ENCODE data around the gene PATZ1.

DNA sequence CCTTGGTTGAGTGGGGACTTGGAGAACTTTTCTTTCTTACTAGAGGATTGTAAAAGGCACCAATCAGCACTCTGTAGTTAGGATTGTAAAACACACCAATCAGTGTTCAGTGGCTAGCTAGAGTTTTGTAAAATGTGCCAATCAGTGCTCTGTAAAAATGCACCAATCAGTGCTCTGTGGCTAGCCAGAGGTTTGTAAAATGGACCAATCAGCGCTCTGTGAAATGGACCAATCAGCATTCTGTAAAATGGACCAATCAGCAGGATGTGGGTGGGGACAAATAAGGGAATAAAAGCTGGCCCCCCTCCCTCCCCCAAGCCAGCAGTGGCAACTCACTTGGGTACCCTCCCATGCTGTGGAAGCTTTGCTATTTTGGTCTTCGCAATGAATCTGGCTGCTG, 47.7 kb upstream of the PATZ1 start:
- TF ChIP-seq, protein P1, sequence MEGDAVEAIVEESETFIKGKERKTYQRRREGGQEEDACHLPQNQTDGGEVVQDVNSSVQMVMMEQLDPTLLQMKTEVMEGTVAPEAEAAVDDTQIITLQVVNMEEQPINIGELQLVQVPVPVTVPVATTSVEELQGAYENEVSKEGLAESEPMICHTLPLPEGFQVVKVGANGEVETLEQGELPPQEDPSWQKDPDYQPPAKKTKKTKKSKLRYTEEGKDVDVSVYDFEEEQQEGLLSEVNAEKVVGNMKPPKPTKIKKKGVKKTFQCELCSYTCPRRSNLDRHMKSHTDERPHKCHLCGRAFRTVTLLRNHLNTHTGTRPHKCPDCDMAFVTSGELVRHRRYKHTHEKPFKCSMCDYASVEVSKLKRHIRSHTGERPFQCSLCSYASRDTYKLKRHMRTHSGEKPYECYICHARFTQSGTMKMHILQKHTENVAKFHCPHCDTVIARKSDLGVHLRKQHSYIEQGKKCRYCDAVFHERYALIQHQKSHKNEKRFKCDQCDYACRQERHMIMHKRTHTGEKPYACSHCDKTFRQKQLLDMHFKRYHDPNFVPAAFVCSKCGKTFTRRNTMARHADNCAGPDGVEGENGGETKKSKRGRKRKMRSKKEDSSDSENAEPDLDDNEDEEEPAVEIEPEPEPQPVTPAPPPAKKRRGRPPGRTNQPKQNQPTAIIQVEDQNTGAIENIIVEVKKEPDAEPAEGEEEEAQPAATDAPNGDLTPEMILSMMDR (IDR thresholded peaks at IDR 0.05): no peak
- TF ChIP-seq POLR2AphosphoS5 (IDR thresholded peaks at IDR 0.05; ENCODE audit: insufficient read depth in 1 of 2, low read depth in 1 of 2): no peak

All from vagina (tissue), 2 donors.